SHP77 (cell line): ENCODE measurements around the gene CD244.
"Not testable (repeated sequence)": the region's sequence is repeated elsewhere in the genome, so short reads cannot be mapped to it uniquely, and the experiment has no call there.

Source experiments
- DNase-seq, 2 experiments: peaks; one replicate each; lab custom pipeline; 2025; lab: John Stamatoyannopoulos, UW

Gene CD244

GRCh38 chr1:160810486-160810885 is 52.2 kb downstream of the CD244 start:
- DNase-seq, result no peak

DNA sequence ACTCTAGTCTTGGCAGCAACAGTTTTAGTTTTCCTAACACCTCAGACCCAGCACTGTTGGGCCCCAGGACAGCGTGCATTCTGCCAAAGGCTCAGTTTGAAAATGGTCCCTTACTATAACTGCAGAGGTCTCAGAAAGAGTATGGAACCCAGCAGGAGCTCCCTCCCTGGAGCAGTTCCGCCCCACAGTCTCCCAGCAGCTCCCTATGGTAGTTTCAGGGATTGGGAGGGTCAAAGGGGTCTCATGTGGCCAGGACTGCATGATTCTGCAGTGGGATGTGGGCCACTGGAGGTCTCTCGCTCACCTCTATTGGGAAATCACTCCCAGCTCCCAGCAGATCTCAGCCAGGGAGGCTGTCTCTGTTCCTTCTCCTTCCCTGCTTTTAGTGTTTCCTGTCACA is 54.4 kb downstream of the CD244 start:
- DNase-seq, result no peak

GRCh38 chr1:160807738-160808137 is 54.9 kb downstream of the CD244 start:
- no peak for DNase-seq

DNA sequence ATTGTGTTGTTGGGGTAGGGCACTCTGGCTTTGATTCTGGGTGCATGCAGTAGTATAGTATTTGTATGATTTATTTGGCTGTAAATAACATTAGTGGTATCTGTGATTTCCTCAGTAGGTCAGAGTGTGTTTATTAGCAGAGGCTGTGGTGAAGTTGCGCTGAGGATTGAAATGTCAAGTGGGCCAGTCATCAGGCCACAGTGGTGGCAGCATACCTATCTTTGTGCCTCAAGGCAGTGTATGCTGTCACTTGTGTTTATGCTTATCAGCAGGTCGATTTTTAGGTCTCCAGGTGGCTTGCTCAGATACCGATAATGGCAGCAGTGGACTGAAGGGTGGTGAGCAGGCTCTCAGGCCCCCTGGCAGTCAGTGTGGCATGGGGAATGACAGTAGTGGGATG is 55.4 kb downstream of the CD244 start:
- DNase-seq, result no peak

DNA sequence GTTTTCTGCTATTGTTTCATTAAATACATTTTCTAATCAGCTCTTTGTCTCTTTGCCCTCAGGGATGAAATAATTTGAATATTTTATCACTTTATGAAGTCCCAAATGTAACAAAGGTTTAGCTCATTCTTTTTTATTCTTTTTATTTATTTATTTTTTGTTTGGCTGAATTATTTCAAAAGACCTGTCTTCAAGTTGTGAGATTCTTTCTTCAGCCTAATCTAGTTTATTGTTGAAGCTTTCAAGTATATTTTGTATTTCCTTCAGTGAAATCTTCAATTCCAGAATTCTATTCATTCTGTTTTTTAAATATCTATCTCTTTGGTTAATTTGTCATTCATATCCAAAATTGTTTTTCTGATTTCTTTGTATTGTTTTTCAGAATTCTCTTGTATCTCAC is 55.9 kb downstream of the CD244 start:
- DNase-seq, result no peak

DNA sequence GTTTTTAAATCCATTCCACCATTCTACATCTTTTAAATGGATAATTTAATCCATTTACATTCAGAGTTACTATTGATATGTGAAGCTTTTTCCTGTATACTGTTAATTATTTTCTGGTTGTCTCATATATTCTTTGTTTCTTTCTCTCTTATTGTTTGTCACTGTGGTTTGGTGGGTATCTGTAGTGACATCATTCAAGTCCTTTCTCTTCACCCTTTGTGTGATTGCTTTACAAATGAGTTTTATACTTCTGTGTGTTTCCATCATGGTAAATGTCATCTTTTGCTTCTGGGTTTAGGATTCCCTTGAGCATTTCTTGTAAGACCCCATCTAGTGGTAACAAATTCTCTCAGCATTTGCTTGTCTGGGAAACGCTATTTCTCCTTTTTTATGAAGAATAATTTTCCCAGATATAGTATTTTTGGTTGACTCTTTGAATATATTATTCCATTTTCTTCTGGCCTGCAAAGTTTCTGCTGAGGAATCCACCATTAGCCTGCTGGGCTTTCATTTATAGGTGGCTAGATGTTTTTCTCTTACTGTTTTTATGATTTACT is 56.5 kb downstream of the CD244 start:
- no peak for DNase-seq

DNA sequence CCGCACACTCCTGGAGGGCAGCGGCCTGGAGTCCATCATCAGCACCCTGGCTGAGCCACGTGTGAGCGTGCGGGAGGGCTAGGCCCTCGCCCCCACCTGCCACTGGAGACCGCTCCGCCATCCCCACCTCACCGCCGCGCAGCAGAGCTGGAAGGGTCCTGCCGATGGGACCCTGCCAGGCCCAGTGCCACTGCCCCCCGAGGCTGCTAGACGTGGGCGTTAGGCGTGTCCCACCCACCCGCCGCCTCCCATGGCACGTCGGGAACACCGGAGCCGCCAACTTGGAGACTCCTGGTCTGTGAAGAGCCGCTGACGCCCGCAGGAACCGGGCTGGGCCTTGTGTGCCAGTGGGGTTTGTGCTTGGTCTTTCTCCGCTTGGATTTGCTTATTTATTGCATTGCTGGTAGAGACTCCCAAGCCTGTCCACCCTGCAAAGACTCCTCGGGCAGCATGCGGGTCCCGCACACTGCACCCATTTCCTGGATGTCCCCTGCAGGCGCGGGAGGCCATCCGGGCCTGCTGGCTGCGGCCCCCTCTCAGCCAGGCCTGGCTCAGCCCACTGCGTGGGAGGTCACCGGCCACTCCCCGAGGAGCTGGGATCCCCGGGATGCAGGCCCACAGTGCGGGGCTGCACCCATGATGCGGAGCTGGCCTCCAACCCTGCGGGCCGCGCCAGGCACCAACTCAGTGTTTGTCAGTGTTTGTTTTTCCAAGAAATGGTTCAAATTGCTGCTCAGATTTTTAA is 60.7 kb downstream of the CD244 start:
- no peak for DNase-seq

- no peak for DNase-seq
Observed at GRCh38 chr1:160800645-160801408, 61.9 kb downstream of the CD244 start.

DNA sequence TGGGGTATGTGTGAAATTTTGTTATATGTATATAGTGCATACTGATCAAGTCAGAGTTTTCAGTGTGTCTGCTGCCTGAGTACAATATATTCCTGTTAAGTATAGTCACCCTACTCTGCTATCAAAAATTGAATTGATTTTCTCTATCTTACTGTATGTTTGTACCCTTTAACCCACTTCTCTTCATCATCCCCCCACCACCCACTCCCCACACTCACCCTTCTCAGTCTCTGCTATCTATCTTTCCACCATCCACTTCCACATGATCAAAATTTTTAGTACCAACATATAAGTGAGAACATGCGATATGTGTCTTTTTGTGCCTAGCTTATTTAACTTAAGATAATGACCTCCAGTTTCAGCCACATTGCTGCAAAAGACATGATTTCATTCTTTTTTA is 62.5 kb downstream of the CD244 start:
- no peak for DNase-seq

GRCh38 chr1:160799641-160800040 is 63.0 kb downstream of the CD244 start:
- DNase-seq, result no peak

GRCh38 chr1:160798439-160798838 is 64.2 kb downstream of the CD244 start:
- DNase-seq, result no peak

DNA sequence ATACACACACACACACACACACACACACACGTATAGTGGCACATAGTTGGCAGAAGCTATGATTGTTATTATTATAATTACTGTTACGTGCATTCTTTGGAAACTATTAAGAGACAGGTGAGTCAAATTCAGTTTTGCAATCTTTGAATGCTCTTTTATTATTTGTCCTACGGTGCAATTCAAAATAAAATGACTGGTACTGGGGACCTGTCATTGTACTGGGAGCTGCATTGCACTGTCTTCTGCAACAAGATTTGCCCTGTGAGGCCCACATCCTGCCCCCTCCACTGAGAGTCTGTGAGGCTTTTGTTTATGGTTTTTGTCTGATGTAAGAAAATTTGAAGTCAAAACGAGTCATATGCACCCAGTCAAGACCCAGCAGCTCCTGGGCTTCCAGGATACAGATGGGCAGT is 64.8 kb downstream of the CD244 start:
- no peak for DNase-seq

- no peak for DNase-seq
Observed at GRCh38 chr1:160797271-160797709, 65.4 kb downstream of the CD244 start.

GRCh38 chr1:160795951-160796383 is 66.7 kb downstream of the CD244 start, which contains the start of gene LY9:
LY9 (plus strand) TSS chr1:160796174; CDS start chr1:160796188, 14 bp downstream.
- no peak for DNase-seq

DNA sequence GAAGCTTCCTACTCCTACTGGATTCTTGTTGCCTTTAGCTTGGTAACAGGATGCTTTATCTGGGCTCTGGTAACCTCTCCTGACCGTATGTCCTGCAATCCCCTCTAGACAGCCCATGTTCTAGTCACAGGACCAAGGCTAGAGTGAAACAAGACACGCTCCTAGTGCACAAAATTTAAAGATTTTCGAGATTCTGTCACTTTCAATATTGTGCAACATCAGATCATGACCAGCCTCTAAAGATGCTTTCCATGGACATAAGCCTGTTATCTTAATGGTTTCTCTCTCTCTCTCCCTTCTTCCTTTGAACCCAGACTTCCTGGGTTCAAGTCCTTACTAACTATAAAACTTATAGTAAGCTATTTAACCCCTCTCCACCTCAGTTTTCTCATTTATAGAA is 68.3 kb downstream of the CD244 start:
- no peak for DNase-seq

GRCh38 chr1:160789702-160790611 is 72.7 kb downstream of the CD244 start:
- no peak for DNase-seq

DNA sequence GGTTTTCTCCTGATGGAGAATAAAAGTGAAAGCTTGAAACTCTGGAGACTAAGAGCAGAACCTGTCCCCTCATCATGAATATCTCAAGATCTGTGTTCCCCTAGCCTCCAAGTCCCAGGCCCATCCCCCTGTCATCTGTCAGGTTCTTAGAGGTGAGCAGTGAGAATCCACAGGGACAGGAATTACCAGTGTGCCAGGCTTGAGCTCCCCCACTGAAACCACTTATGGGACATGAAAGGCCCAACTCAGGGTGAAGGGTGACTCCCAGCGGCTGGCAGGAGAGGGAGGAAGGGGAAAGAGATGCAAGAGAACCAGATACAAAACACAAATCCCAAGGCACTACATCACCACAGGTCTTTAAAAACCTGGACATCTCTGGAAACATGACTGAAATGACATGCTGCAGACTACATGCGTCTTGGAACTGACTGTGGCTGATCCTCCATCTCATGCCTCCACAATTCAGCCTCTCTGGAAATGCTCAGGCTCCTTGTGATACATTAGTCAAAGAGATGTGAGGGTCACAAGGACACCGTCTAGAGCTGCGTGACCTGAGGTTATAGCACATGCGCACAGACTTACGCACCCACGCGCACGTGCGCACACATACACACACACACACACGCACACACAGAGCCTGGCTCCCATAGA is 73.5 kb downstream of the CD244 start:
- DNase-seq, result no peak

GRCh38 chr1:160782988-160783765 is 79.5 kb downstream of the CD244 start:
- DNase-seq, result not testable (repeated sequence)

GRCh38 chr1:160781914-160782689 is 80.6 kb downstream of the CD244 start:
- no peak for DNase-seq
